HG02759 (cell line): ENCODE results near the gene ACAA2.

Source experiments
- ATAC-seq: cut with Tn5 transposase; IDR thresholded peaks from one replicate; pipeline ENCODE4 v1.9.1; 2021; ENCODE audit warnings: mild to moderate bottlenecking, moderate library complexity; ENCODE audit not compliant: unreplicated experiment

ACAA2 gene

DNA sequence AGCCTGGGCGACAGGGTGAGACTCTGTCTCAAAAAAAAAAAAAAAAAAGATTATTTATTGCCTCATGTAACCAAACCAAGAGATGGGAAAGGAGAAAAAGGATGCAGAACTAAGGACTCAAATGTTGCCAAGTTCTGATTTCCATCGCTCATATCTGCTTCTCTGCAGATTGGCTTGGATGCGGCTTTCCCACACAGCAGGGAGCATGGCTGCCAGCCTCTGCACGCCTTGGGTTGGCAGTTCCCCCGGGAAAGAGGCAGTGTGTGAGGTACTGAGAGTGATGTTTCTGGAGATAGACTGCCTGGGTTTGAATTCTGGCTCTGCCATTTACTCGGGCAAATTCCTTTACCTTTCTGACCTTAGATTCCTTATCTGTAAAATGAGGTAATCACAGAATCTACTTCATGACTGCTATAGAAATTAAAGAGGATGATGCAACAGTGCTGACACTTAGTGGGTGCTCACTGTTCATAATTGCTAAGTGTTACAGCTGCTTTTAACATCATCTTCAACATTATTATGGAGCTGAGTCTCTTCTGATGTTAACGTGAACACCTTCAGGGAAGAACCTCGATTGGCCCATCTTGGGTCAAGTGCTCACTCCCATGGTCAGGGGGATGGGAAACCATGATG, 68.8 kb downstream of the ACAA2 start:
- ATAC-seq: no peak

GRCh38 chr18:49743117-49743567, 70.2 kb downstream of the ACAA2 start:
- ATAC-seq: no peak

DNA sequence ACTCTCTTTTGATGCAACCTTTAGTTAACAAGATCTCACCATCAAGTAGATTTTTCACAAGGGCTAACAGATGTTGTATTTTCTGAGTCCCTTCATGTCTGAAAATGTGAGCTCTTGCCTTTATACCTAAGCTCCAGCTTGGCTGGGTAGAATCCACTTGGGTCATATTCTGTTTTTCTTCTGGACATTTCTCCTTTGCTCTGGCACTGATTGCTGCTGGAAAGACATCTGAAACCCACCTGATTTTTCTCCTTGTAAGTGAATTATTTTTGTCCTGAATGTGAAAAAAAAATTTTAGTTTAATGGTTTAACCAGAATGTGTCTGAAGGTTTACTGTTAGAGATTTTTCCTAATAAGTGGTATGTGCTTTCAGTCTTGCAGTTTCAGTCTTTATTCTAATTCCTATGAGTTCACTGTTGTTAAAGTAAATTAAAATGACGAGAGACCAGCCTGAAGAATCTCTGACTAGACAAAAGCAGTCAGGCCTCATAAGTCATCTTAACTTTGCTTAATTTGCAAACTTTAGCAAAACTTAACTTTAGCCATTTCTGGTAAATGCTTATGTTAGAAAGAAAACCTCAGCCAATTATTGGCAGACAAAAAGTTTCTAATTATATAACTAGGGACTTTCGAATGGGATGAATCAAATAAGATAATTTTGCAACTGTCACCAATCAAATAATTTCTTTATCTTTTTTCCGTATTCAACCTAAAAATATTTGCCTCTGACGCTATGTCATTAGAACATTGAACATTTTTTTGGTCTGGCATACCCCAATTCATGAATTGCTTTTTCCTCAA, 70.8 kb downstream of the ACAA2 start:
- ATAC-seq: no peak

- no peak for ATAC-seq
These were observed 74.1 kb downstream of the ACAA2 start for GRCh38 chr18:49739275-49739674.

- no peak for ATAC-seq
These were observed 74.6 kb downstream of the ACAA2 start for GRCh38 chr18:49738721-49739120.

DNA sequence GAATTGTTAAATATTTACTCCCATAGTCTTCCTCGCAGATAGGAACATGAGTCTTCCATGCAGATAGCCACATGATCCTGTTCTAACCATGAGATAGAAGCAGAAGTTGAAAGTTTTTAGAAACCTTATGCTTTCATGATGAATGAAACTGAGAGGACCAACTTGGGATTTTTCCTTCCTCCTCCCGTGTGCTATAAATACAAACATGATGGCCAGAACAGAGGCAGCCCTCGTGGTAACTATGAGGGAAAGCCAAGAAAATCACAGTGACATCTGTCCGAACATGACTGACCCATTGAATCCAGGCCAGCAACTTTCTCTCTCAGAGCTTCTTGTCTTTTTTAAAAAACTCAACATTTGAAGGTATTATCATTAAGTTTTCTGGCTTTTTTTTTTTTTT, 78.5 kb downstream of the ACAA2 start:
- no peak for ATAC-seq

DNA sequence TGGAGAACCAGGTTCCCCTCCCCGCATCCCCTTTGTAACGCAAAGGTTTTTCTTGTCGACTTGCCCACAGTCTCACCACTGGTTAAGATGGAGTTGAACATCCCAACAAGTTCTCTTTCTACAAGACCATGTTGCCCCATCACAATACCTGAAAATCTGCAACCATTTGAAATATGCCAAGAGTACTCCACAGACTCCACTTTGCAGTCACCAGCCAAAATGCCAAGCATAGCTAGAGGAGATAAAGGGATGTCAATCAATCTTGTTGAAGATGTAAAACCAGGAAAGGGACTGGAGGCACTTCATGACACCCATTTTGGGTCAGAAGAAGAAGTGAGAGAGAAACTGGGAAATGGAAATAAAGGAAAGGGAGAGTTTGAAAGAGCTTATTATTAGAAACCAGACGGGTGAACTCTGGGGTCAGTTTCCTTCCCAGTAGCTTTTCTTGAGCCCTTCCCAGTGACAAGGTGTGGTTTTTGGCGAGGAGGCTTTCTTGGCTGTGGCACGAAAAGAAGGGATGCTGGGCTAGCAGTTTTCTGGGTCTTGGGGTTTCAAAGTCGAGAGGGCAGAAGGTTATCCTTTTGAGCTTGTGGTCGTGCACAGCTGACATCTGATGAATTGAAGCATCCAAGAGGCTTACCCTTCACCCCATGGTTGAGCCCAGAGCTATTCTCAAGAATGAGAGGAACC, 79.3 kb downstream of the ACAA2 start:
- ATAC-seq: no peak

DNA sequence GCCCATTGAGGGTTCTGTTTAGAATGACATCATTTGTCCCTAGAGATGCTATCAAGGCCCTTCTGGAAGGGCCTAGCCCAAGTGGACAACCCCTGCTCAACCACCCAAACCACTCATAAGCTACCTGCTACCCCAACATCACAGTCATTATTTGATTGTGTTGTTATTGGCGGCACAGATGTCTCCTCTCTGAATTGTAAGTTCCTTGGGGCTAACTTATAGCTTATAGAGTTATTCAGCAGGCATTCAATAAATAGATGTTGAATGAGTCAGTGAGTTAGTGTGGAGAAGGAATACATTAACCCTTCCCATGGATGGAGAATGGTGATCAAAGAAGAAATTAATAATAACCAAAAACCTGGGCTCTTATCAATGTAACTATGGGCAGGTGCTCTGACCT, 80.0 kb downstream of the ACAA2 start:
- ATAC-seq: no peak
